ENCODE data around the gene B2M. TPM values are rescaled to one million over a fixed set of nuclear protein-coding genes. Genes with fewer than 3 reads are reported as not detected.

The B2M gene
- total and polyA plus RNA-seq, 2 experiments from 2014 or later: 167 to 180 TPM

DNA sequence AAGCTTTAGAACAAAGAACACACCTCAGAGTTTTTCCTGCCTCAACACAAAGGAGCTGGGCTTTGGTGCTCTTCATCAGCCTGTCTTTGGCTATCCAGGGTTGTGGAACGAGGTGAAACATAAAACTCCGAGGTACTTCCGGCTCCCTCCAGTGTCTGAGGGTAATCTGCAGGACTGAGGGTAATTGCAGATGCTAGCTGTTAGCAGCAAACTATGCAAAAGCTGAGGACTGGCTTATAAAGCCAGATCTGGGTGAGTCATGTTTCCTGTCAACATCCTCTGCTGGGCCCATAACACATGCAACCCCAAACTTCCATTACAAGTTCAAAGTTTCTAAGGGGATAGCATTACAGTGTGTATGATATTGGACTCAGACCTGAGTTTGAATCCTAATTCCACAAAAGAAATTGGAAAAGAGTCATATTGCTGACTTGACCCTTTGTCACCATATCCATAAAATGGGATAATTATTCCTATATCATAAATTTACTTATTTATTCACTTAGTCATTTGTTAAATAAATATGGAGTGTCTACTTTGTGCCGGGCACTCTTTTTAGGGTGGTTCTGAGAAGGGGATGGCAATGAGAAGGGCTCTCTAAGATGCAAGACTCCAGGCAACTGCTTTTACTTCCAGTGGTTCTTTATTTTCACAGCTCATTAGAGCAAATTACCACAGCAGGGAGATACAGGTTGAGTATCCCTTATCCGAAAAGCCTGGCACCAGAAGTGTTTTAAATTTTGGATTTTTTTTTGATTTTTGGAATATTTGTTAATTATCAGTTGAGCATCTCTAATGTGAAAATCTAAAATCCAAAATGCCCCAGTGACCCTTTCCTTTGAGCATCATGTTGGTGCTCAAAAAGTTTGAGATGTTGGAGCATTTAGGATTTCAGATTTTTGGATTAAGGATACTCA is 15.5 kb downstream of the B2M start (continued):
- TF ChIP-seq, protein P1, sequence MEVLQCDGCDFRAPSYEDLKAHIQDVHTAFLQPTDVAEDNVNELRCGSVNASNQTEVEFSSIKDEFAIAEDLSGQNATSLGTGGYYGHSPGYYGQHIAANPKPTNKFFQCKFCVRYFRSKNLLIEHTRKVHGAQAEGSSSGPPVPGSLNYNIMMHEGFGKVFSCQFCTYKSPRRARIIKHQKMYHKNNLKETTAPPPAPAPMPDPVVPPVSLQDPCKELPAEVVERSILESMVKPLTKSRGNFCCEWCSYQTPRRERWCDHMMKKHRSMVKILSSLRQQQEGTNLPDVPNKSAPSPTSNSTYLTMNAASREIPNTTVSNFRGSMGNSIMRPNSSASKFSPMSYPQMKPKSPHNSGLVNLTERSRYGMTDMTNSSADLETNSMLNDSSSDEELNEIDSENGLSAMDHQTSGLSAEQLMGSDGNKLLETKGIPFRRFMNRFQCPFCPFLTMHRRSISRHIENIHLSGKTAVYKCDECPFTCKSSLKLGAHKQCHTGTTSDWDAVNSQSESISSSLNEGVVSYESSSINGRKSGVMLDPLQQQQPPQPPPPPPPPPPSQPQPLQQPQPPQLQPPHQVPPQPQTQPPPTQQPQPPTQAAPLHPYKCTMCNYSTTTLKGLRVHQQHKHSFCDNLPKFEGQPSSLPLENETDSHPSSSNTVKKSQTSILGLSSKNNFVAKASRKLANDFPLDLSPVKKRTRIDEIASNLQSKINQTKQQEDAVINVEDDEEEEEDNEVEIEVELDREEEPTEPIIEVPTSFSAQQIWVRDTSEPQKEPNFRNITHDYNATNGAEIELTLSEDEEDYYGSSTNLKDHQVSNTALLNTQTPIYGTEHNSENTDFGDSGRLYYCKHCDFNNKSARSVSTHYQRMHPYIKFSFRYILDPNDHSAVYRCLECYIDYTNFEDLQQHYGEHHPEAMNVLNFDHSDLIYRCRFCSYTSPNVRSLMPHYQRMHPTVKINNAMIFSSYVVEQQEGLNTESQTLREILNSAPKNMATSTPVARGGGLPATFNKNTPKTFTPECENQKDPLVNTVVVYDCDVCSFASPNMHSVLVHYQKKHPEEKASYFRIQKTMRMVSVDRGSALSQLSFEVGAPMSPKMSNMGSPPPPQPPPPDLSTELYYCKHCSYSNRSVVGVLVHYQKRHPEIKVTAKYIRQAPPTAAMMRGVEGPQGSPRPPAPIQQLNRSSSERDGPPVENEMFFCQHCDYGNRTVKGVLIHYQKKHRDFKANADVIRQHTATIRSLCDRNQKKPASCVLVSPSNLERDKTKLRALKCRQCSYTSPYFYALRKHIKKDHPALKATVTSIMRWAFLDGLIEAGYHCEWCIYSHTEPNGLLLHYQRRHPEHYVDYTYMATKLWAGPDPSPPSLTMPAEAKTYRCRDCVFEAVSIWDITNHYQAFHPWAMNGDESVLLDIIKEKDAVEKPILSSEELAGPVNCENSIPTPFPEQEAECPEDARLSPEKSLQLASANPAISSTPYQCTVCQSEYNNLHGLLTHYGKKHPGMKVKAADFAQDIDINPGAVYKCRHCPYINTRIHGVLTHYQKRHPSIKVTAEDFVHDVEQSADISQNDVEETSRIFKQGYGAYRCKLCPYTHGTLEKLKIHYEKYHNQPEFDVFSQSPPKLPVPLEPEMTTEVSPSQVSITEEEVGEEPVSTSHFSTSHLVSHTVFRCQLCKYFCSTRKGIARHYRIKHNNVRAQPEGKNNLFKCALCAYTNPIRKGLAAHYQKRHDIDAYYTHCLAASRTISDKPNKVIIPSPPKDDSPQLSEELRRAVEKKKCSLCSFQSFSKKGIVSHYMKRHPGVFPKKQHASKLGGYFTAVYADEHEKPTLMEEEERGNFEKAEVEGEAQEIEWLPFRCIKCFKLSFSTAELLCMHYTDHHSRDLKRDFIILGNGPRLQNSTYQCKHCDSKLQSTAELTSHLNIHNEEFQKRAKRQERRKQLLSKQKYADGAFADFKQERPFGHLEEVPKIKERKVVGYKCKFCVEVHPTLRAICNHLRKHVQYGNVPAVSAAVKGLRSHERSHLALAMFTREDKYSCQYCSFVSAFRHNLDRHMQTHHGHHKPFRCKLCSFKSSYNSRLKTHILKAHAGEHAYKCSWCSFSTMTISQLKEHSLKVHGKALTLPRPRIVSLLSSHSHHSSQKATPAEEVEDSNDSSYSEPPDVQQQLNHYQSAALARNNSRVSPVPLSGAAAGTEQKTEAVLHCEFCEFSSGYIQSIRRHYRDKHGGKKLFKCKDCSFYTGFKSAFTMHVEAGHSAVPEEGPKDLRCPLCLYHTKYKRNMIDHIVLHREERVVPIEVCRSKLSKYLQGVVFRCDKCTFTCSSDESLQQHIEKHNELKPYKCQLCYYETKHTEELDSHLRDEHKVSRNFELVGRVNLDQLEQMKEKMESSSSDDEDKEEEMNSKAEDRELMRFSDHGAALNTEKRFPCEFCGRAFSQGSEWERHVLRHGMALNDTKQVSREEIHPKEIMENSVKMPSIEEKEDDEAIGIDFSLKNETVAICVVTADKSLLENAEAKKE (CRISPR knock-in tag; IDR thresholded peaks at IDR 0.05): no peak
- TF ChIP-seq JUNB (IDR thresholded peaks at IDR 0.05; ENCODE audit: unreplicated experiment): no peak
- no peak for TF ChIP-seq ZNF331 (CRISPR knock-in tag; IDR thresholded peaks at IDR 0.05; ENCODE audit: low read depth)
- TF ChIP-seq POLR2AphosphoS5 (IDR thresholded peaks at IDR 0.05; ENCODE audit: low read depth): peak; percentile 42

DNA sequence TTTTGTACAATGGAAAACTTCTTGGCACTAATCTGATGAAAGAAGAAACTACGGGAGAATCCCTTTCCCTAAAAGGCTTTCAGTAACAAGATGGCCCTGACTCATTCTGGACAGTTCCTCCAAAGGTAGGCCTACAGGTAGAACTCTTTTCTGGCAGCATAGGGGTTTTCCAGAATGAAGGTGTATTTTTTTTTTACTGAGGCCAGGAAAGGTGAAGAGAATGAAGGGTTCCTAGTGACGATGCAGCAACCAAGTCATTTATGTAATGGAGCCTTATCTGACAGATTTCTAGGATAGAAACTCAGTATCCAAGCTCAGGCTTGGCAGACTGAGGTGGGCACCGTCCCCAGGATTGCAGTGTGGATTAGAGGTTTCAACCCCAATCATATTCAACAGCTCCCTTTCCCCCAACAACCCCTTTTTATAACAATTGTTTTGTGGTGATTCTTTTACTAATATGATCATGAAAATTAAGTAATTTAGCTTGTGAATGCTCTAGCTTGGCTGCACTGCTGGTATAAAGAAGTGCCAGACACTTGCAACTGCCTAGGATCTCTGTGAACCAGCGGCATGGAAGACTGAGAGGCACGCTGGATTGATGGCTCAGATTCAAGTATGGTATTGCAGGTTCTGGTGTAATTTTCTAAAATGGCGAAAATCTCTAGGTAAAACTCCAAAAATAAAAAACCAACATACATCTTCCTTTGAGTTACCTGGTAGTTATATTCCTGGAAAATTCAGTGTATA is 16.3 kb downstream of the B2M start:
- no peak for ATAC-seq
- Mint-ChIP-seq H3K9me3 (no peaks in the 10 kb centered on the region), H3K4me1 (peaks cover 26% of the 10 kb centered on the region), H3K36me3 (ENCODE audit: low read depth) (no peaks in the 10 kb centered on the region), H3K27me3 (ENCODE audit: insufficient read depth, low read depth, poor library complexity) (peaks cover 11% of the 10 kb centered on the region), H3K4me3 (peak overlapping the region; percentile 50; the same call in 2 of the 3 replicates), H3K27ac (peak overlapping the region; percentile 71)
- peak overlapping the region; percentile 39; the same call in 1 of the 2 replicates for H3K4me2 ChIP-seq
- peak overlapping the region; percentile 79 for H3K27ac ChIP-seq (ENCODE audit: low read depth)
- H2AFZ ChIP-seq: peak overlapping the region; percentile 69; the same call in 1 of the 2 replicates
- H3K36me3 ChIP-seq (ENCODE audit: insufficient read depth): no peaks in the 10 kb centered on the region
- H4K20me1 ChIP-seq (replicated peaks; ENCODE audit: insufficient read depth): no peaks in the 10 kb centered on the region
- no peaks in the 10 kb centered on the region for H3F3A ChIP-seq (replicated peaks; ENCODE audit: low read depth)
- peaks cover 9% of the 10 kb centered on the region for H3K27me3 ChIP-seq (ENCODE audit: insufficient read depth)
- no peaks in the 10 kb centered on the region for H3K9me2 ChIP-seq (ENCODE audit: insufficient read depth)
- no peak for DNase-seq (ENCODE audit: low spot score)
- H3K4me3 ChIP-seq: peak overlapping the region; percentile 66
- H3K79me2 ChIP-seq (replicated peaks; ENCODE audit: insufficient read depth): no peaks in the 10 kb centered on the region
- H3K4me1 ChIP-seq (ENCODE audit: insufficient read depth): peaks cover 5% of the 10 kb centered on the region
- TF ChIP-seq ZNF331 (CRISPR knock-in tag; IDR thresholded peaks at IDR 0.05; ENCODE audit: low read depth) (no peak), JUNB (IDR thresholded peaks at IDR 0.05; ENCODE audit: unreplicated experiment) (no peak), EZH2 (IDR thresholded peaks at IDR 0.05; ENCODE audit: low read depth, unreplicated experiment) (no peak), CREB1 (CRISPR knock-in tag; IDR thresholded peaks at IDR 0.05; ENCODE audit: low read depth) (no peak), STAT1 (IDR thresholded peaks at IDR 0.05; ENCODE audit: unreplicated experiment) (no peak), NANOG (IDR thresholded peaks at IDR 0.05; ENCODE audit: borderline replicate concordance) (no peak), POLR2AphosphoS5 (IDR thresholded peaks at IDR 0.05; ENCODE audit: low read depth) (no peak)
- TF ChIP-seq, protein P2, sequence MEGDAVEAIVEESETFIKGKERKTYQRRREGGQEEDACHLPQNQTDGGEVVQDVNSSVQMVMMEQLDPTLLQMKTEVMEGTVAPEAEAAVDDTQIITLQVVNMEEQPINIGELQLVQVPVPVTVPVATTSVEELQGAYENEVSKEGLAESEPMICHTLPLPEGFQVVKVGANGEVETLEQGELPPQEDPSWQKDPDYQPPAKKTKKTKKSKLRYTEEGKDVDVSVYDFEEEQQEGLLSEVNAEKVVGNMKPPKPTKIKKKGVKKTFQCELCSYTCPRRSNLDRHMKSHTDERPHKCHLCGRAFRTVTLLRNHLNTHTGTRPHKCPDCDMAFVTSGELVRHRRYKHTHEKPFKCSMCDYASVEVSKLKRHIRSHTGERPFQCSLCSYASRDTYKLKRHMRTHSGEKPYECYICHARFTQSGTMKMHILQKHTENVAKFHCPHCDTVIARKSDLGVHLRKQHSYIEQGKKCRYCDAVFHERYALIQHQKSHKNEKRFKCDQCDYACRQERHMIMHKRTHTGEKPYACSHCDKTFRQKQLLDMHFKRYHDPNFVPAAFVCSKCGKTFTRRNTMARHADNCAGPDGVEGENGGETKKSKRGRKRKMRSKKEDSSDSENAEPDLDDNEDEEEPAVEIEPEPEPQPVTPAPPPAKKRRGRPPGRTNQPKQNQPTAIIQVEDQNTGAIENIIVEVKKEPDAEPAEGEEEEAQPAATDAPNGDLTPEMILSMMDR (conservative IDR thresholded peaks at IDR 0.05; ENCODE audit: low read depth in 2 of 2): no peak
- TF ChIP-seq, protein P3, sequence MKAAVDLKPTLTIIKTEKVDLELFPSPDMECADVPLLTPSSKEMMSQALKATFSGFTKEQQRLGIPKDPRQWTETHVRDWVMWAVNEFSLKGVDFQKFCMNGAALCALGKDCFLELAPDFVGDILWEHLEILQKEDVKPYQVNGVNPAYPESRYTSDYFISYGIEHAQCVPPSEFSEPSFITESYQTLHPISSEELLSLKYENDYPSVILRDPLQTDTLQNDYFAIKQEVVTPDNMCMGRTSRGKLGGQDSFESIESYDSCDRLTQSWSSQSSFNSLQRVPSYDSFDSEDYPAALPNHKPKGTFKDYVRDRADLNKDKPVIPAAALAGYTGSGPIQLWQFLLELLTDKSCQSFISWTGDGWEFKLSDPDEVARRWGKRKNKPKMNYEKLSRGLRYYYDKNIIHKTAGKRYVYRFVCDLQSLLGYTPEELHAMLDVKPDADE (IDR thresholded peaks at IDR 0.05): no peak
